K562 (cell line): Measurements from ENCODE around the gene CLCA2. TPM values are rescaled to one million over a fixed set of nuclear protein-coding genes. Genes with fewer than 3 reads are reported as not detected.

Source experiments
- CHD1 ChIP-seq: fragments of 200-600 bp; sonication (generic); IDR thresholded peaks from one replicate; pipeline ENCODE4 v1.6.1; 2012; ENCODE audit warnings: mild to moderate bottlenecking, moderate library complexity, low read length, inconsistent platforms
- CREBBP ChIP-seq: IDR thresholded peaks from one replicate; pipeline ENCODE4 v1.6.1; 2012; ENCODE audit warnings: low read depth, mild to moderate bottlenecking, control low read depth, inconsistent platforms, low read length
- FIP1L1 ChIP-seq: fragments of 200-400 bp; formaldehyde crosslinking; IDR thresholded peaks from 2 replicates; pipeline ENCODE4 v1.6.1; 2018; ENCODE audit warnings: mild to moderate bottlenecking, low read depth, low read length; ENCODE audit not compliant: poor library complexity, severe bottlenecking
- HIVEP1 ChIP-seq: fragments of 250-450 bp; sonication (Bioruptor Pico); IDR thresholded peaks from 2 replicates; pipeline ENCODE4 v1.4.0; 2020; ENCODE audit warnings: mild to moderate bottlenecking
- JUND ChIP-seq, 2 experiments: IDR thresholded peaks; 2 replicates in 1 of 2; 3 replicates in 1 of 2; pipeline ENCODE4 v1.6.1; 2011; ENCODE audit warnings: borderline replicate concordance in 2 of 2, low read depth in 2 of 2, low read length in 2 of 2, improper control_type of control experiment in 1 of 2, missing biosample characterization in 1 of 2, missing genetic modification characterization in 1 of 2, missing genetic modification reagents in 1 of 2
- MCM5 ChIP-seq: fragments of 450-650 bp; IDR thresholded peaks from 2 replicates; pipeline ENCODE4 v1.6.1; 2016; ENCODE audit warnings: low read depth
- NFE2L1 ChIP-seq: fragments of 450-650 bp; IDR thresholded peaks from 2 replicates; pipeline ENCODE4 v1.6.1; 2016; ENCODE audit warnings: missing genetic modification characterization, low read depth, mild to moderate bottlenecking, missing compliant biosample characterization, moderate library complexity, borderline replicate concordance
- SMAD1 ChIP-seq: fragments of 150-350 bp; IDR thresholded peaks from 2 replicates; pipeline ENCODE4 v1.6.1; 2014; ENCODE audit warnings: low read length, low read depth; ENCODE audit not compliant: partially characterized antibody
- TARDBP ChIP-seq: fragments of 450-650 bp; IDR thresholded peaks from 2 replicates; pipeline ENCODE4 v1.6.1; 2016
- USF2 ChIP-seq: sonication (generic); formaldehyde crosslinking; IDR thresholded peaks from 2 replicates; pipeline ENCODE4 v1.5.0; 2020; ENCODE audit warnings: missing genetic modification reagents
- ZKSCAN3 ChIP-seq: fragments of 250-450 bp; sonication (Bioruptor Pico); IDR thresholded peaks from 2 replicates; pipeline ENCODE4 v1.4.0; 2020
- ZNF23 ChIP-seq: fragments of 250-450 bp; sonication (Bioruptor Pico); IDR thresholded peaks from 2 replicates; pipeline ENCODE4 v1.4.0; 2020; ENCODE audit warnings: mild to moderate bottlenecking
- ZNF395 ChIP-seq: fragments of 200-800 bp; sonication (Bioruptor generic); IDR thresholded peaks from 2 replicates; pipeline ENCODE4 v1.6.1; 2017; ENCODE audit warnings: missing genetic modification characterization, missing compliant biosample characterization
- ZNF79 ChIP-seq: fragments of 250-450 bp; sonication (Bioruptor Pico); IDR thresholded peaks from 2 replicates; pipeline ENCODE4 v1.4.0; 2020; ENCODE audit warnings: low read depth, mild to moderate bottlenecking, moderate library complexity
- polyA plus RNA-seq, 8 experiments: library from polyadenylated mRNA; depleted of rRNA in 4 of 8; stranded (reverse) in 5 of 8; unstranded in 3 of 8; fragments of >200 nt; fragmentation: Nextera tagmentation in 2 of 8; fragmentation: Illumina TruSeq in 1 of 8; extraction: Ambion mirVana in 2 of 8; extraction: Trizol in 1 of 8; gene quantifications; 2 replicates each; pipeline versions ENCODE4 v1.2.1 to v1.2.3, GENCODE V29; 2011 to 2014; ENCODE audit warnings: inconsistent platforms in 1 of 8, missing spikeins in 1 of 8
- total RNA-seq, 7 experiments: library from RNA; depleted of rRNA in 6 of 7; stranded (reverse); fragments of >200 nt in 6 of 7; fragmentation: Illumina TruSeq in 2 of 7; extraction: Trizol in 2 of 7; gene quantifications; 2 replicates each; pipeline versions ENCODE4 v1.2.1 to v1.2.3, GENCODE V29; 2011 to 2021; ENCODE audit warnings: low replicate concordance in 1 of 7
- TF ChIP-seq, protein P1 (sequence below): fragments of 450-650 bp; IDR thresholded peaks from 2 replicates; pipeline ENCODE4 v1.6.1; 2018; ENCODE audit warnings: mild to moderate bottlenecking, low read depth; ENCODE audit not compliant: partially characterized antibody
- TF ChIP-seq, protein P2 (sequence below): fragments of 450-650 bp; formaldehyde crosslinking; IDR thresholded peaks from 2 replicates; pipeline ENCODE4 v1.4.0; 2020; ENCODE audit warnings: mild to moderate bottlenecking, moderate library complexity
- TF ChIP-seq, protein P3 (sequence below): sonication (generic); formaldehyde crosslinking; IDR thresholded peaks from 2 replicates; pipeline ENCODE4 v1.8.0; 2022; ENCODE audit warnings: missing genetic modification reagents, mild to moderate bottlenecking, borderline replicate concordance

Gene CLCA2
- total and polyA plus RNA-seq, 9 of the 15 experiments (the other 6 are each of a cell fraction or from before 2014, with no cell fraction given), result 0.03 TPM; not detected in 8

DNA sequence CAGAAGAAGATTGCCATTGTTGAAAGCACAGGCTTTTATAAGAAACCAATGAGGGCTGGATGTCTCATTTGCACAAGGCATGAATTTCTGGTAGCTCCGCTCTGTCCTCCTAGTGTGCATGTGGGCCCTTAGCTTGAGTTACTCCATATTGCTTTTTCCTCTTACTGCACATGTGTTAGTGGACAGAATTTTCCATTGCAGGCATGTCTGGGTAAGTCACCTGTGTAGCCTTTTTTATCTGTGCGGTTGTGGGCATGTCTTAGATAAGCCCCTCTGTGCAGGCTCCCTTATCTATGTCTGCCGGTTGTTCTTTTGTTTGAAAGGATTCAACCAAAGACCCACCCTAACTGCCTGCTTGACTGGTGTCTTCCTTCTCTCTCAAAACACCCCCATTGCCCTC is 37.5 kb downstream of the CLCA2 start (continued):
- no peak for TF ChIP-seq FIP1L1
- TF ChIP-seq CREBBP, result no peak
- TF ChIP-seq CHD1, result no peak
- peak; percentile 87 for TF ChIP-seq ZKSCAN3
- TF ChIP-seq MCM5, result no peak
- TF ChIP-seq ZNF79, result peak; percentile 92
- no peak for TF ChIP-seq SMAD1
- TF ChIP-seq TARDBP, result no peak
- TF ChIP-seq HIVEP1 (CRISPR knock-in tag), result peak; percentile 98
- TF ChIP-seq, protein P1, sequence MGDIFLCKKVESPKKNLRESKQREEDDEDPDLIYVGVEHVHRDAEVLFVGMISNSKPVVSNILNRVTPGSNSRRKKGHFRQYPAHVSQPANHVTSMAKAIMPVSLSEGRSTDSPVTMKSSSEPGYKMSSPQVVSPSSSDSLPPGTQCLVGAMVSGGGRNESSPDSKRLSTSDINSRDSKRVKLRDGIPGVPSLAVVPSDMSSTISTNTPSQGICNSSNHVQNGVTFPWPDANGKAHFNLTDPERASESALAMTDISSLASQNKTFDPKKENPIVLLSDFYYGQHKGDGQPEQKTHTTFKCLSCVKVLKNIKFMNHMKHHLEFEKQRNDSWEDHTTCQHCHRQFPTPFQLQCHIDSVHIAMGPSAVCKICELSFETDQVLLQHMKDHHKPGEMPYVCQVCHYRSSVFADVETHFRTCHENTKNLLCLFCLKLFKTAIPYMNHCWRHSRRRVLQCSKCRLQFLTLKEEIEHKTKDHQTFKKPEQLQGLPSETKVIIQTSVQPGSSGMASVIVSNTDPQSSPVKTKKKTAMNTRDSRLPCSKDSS, result peak; percentile 79
- TF ChIP-seq, protein P2, sequence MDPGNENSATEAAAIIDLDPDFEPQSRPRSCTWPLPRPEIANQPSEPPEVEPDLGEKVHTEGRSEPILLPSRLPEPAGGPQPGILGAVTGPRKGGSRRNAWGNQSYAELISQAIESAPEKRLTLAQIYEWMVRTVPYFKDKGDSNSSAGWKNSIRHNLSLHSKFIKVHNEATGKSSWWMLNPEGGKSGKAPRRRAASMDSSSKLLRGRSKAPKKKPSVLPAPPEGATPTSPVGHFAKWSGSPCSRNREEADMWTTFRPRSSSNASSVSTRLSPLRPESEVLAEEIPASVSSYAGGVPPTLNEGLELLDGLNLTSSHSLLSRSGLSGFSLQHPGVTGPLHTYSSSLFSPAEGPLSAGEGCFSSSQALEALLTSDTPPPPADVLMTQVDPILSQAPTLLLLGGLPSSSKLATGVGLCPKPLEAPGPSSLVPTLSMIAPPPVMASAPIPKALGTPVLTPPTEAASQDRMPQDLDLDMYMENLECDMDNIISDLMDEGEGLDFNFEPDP, result peak; percentile 92
- TF ChIP-seq ZNF395 (CRISPR knock-in tag), result peak; percentile 93
- no peak for TF ChIP-seq USF2
- TF ChIP-seq NFE2L1 (tag), result peak; percentile 63; the same call in 1 of the 2 replicates
- TF ChIP-seq JUND (IDR thresholded peaks at IDR 0.05; ENCODE audit: borderline replicate concordance, low read depth, low read length), result no peak
- peak; percentile 94; the same call in 2 of the 3 replicates for TF ChIP-seq JUND (tag; IDR thresholded peaks at IDR 0.05; ENCODE audit: borderline replicate concordance, low read depth, low read length)
- TF ChIP-seq, protein P3, sequence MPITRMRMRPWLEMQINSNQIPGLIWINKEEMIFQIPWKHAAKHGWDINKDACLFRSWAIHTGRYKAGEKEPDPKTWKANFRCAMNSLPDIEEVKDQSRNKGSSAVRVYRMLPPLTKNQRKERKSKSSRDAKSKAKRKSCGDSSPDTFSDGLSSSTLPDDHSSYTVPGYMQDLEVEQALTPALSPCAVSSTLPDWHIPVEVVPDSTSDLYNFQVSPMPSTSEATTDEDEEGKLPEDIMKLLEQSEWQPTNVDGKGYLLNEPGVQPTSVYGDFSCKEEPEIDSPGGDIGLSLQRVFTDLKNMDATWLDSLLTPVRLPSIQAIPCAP (CRISPR knock-in tag), result no peak
- peak; percentile 96 for TF ChIP-seq ZNF23 (CRISPR knock-in tag)
